Loucy (cell line): ENCODE data around the gene RASGRP2.

ENCODE experiments used
- CTCF ChIP-seq: fragments of 200-600 bp; sonication (generic); conservative IDR thresholded peaks from 2 replicates; pipeline ENCODE4 v1.5.1; 2014; ENCODE audit warnings: mild to moderate bottlenecking, antibody characterized with exemption, low read length
- EZH2phosphoT487 ChIP-seq: fragments of 200-600 bp; IDR thresholded peaks from 2 replicates; pipeline ENCODE4 v1.6.1; 2018; ENCODE audit warnings: antibody characterized with exemption, mild to moderate bottlenecking, moderate library complexity, borderline replicate concordance

DNA sequence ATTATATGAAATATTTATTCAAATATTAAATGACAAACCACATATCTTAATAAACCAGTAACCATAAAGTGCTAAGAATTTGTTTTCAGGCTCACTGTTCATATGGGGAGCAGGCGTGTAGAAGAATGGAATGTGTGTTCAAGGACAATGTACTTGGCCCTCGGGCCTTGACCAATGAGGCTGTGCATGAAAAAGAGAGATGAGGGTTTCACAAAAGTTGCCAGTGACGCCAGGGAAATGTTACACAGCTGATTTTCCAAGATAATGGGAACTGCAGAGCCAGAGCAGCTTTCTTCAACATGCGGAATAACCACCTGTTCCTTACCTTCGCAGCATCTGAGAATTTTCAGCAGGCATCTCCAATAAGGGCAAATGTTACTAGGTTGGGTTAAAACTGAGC, 30.2 kb upstream of the RASGRP2 start:
- TF ChIP-seq CTCF (no peak), EZH2phosphoT487 (no peak)
